Stimulated activated naive CD8-positive, alpha-beta T cell treated with anti-CD3 and anti-CD28 coated beads, Interleukin-15, Interleukin-2, amounts not matched to agents 100 ng/mL and 50 ng/mL, for 24 hours (primary cell): ENCODE results near the gene IDH3G.

Source experiments
- H3K27ac Mint-ChIP-seq: one replicate; pipeline ENCODE4 v1.8.0; 2021; ENCODE audit warnings: mild to moderate bottlenecking, mixed read lengths
- H3K27me3 Mint-ChIP-seq: one replicate; pipeline ENCODE4 v1.8.0; 2021; ENCODE audit warnings: mixed read lengths
- H3K36me3 Mint-ChIP-seq: one replicate; pipeline ENCODE4 v1.8.0; 2021; ENCODE audit warnings: low read depth, mixed read lengths
- H3K4me1 Mint-ChIP-seq: one replicate; pipeline ENCODE4 v1.8.0; 2021; ENCODE audit warnings: low read depth, mixed read lengths
- H3K4me3 Mint-ChIP-seq: one replicate; pipeline ENCODE4 v1.8.0; 2021; ENCODE audit warnings: mild to moderate bottlenecking, mixed read lengths
- H3K9me3 Mint-ChIP-seq: one replicate; pipeline ENCODE4 v1.8.0; 2021; ENCODE audit warnings: mixed read lengths

The IDH3G gene

DNA sequence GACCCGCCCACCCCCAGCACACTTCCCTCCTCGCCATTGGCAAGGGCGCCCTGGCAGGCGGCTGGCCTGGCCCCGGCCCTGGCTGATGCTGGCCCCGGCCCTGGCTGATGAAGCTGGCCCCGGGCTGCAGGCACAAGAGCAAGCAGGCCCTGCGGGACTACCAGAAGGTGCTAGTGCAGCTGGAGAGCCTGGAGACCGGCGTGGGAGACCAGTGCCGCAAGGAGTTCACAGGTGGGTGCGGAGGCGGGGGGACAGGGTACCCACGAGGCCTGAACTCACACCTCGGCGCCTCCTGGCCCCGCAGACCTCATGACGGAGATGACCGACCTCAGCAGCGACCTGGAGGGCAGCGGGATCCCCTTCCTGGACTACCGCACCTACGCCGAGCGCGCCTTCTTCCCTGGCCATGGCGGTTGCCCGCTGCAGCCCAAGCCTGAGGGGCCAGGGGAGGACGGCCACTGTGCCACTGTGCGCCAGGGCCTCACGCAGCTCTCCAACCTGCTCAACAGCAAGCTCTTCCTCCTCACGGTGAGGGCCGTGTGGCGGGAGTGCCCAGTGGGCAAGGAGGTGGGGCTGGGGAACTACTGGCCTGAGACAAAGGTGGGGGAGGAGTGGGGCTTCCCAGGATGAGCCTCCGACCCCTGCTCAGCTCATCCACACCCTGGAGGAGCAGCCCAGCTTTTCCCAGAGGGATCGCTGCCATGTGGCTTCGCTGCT lies 19.4 kb downstream of the IDH3G start:
- Mint-ChIP-seq H3K4me3 (no peak overlapping the region), H3K36me3 (no peaks in the 10 kb centered on the region), H3K9me3 (no peaks in the 10 kb centered on the region), H3K27ac (no peak overlapping the region), H3K4me1 (no peaks in the 10 kb centered on the region), H3K27me3 (no peaks in the 10 kb centered on the region)

DNA sequence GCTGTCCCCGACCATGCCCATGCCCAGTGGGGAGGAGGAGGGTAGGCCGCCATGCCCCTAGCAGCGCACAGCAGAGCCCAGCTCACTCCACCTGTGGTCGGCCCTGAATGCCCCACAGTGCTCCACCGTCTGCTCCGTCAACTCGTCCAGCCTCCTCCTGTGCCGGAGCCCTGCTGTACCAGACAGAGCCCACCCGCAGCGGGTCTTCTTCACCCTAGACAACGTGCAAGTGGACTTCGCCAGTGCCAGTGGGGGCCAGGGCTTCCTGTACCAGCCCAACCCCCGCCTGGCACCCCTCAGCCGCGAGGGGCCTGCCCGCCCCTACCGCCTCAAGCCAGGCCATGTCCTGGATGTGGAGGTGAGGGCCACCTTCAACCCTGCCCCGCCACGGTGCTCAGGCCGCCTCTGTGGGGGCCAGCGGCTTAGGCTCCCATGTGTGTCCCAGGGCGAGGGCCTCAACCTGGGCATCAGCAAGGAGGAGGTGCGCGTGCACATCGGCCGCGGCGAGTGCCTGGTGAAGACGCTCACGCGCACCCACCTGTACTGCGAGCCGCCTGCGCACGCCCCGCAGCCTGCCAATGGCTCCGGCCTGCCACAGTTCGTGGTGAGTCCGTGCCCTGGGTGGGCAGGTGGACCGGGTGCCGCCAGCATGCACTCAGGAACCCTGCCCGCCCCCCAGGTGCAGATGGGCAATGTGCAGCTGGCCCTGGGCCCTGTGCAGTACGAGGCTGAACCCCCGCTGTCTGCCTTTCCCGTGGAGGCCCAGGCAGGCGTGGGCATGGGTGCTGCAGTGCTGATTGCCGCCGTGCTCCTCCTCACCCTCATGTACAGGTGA lies 20.2 kb downstream of the IDH3G start:
- Mint-ChIP-seq H3K4me3 (no peak overlapping the region), H3K4me1 (no peaks in the 10 kb centered on the region), H3K9me3 (no peaks in the 10 kb centered on the region), H3K27me3 (no peaks in the 10 kb centered on the region), H3K36me3 (no peaks in the 10 kb centered on the region), H3K27ac (no peak overlapping the region)

DNA sequence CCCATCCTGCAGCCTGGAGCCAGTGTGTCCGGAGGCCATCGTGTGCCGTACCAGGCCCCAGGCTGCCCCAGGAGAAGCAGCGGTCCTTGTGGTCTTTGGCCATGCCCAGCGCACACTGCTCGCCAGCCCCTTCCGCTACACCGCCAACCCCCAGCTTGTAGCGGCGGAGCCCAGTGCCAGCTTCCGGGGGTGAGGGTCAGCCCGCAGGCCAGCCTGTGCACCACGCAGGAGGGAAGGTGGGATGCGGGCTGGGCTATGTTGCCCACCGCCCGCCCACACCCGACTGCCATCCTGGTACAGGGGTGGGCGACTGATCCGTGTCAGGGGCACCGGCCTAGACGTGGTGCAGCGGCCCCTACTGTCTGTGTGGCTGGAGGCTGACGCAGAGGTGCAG lies 21.0 kb downstream of the IDH3G start:
- Mint-ChIP-seq H3K4me3 (no peak overlapping the region), H3K27ac (no peak overlapping the region), H3K4me1 (peaks cover under 1% of the 10 kb centered on the region), H3K9me3 (no peaks in the 10 kb centered on the region), H3K27me3 (no peaks in the 10 kb centered on the region), H3K36me3 (no peaks in the 10 kb centered on the region)

DNA sequence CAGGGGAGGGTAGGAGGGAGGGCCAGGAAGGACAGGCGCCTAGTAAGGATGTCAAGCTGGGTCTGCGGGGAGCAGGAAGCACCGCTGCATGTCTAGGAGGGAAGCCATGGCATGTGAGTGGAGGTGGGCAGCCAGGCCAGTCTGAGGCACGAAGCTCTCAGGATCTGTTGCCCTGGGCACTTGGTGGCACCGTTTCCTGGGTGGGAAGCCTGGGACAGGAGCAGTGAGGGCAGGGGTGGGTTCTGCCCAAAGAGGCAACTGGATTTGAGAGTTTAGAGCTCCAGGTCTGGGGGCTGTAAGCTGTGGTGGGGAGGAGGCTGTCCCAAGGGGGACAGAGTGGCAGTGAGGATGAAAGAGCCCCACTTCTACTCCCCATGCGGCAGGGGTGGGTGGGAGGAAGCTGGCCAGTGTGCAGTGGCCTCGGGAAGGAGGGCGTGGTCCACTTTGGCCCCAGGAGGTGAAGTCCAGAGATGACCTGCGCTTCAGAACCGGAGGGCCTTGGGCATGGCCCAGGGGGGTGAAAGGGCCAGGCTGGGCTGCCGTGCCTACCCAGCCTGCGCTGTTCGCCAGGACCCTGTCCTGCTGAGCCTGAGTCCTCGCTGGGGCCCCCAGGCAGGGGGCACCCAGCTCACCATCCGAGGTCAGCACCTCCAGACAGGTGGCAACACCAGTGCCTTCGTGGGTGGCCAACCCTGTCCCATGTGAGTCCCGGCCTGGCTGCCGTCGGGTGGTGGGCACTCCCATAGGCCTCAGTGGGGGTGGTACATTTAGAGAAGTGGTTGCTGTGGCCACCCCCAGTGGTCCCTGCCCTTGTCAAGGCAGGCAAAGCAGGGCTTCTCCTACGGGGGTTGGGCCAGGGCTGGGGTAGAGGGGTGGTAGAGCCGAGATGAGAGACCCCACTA lies 21.6 kb downstream of the IDH3G start:
- Mint-ChIP-seq H3K4me3 (no peak overlapping the region), H3K27ac (no peak overlapping the region), H3K27me3 (no peaks in the 10 kb centered on the region), H3K9me3 (no peaks in the 10 kb centered on the region), H3K36me3 (no peaks in the 10 kb centered on the region), H3K4me1 (peaks cover 6% of the 10 kb centered on the region)

DNA sequence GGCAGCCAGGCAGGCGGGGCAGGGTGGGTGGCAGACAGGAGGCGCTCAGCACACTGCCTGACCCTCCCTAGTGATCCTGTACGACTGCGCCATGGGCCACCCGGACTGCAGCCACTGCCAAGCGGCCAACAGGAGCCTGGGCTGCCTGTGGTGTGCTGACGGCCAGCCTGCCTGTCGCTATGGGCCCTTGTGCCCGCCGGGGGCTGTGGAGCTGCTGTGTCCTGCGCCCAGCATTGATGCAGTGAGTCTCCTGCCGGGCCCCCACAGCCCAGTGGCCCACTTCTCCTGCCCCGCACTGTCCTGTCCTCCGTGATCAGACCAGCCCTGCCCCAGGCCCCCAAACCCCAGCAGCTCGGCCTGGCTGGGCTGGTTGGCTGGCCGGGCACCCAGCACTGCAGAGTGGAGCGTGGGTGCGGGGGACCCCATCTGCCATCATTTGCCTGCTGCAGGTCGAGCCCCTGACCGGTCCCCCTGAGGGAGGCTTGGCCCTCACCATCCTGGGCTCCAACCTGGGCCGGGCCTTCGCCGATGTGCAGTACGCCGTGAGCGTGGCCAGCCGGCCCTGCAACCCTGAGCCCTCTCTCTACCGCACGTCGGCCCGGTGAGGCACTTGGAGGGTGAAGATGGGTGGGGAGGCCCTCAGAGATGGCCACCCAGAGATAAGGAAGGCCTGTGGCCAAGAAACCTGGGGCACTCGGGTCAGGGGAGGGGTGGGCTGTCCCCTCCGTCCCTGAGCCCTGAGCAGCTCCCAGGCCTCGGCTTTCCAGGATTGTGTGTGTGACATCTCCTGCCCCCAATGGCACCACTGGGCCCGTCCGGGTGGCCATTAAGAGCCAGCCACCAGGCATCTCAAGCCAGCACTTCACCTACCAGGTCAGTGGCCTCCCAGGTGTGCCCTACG lies 22.5 kb downstream of the IDH3G start:
- peaks cover 9% of the 10 kb centered on the region for H3K4me1 Mint-ChIP-seq
- H3K36me3 Mint-ChIP-seq: no peaks in the 10 kb centered on the region
- H3K4me3 Mint-ChIP-seq: no peak overlapping the region
- no peaks in the 10 kb centered on the region for H3K27me3 Mint-ChIP-seq
- H3K9me3 Mint-ChIP-seq: no peaks in the 10 kb centered on the region
- H3K27ac Mint-ChIP-seq: no peak overlapping the region

DNA sequence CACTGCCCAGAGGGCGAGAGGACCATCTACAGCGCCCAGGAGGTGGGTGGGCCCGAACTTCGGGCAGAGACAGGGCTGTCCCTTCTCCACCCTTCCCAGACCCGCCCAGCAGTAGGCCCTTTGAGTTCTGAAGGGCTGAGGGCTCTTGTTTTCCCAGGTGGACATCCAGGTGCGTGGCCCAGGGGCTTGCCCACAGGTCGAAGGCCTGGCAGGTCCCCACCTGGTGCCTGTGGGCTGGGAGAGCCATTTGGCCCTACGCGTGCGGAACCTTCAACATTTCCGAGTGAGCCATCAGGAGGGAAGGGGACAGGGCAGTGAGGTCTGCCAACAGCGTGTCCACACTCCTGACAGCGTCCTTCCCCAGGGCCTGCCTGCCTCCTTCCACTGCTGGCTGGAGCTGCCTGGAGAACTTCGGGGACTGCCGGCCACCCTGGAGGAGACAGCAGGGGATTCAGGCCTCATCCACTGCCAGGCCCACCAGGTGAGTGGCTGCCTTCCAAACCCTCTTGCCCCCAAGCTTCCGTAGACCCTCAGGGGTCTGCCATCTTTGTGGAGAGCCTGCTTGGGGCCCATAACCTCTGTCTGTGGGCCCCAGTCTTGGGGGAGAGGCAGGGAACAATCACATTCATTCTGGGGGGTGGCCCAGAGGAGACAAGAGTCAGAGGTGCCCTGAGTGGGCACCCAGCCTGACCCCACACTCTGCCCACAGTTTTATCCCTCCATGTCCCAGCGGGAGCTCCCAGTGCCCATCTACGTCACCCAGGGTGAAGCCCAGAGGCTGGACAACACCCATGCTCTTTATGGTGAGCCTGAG lies 23.4 kb downstream of the IDH3G start:
- Mint-ChIP-seq H3K4me3 (no peak overlapping the region), H3K36me3 (no peaks in the 10 kb centered on the region), H3K4me1 (peaks cover 17% of the 10 kb centered on the region), H3K9me3 (no peaks in the 10 kb centered on the region), H3K27ac (no peak overlapping the region), H3K27me3 (no peaks in the 10 kb centered on the region)

DNA sequence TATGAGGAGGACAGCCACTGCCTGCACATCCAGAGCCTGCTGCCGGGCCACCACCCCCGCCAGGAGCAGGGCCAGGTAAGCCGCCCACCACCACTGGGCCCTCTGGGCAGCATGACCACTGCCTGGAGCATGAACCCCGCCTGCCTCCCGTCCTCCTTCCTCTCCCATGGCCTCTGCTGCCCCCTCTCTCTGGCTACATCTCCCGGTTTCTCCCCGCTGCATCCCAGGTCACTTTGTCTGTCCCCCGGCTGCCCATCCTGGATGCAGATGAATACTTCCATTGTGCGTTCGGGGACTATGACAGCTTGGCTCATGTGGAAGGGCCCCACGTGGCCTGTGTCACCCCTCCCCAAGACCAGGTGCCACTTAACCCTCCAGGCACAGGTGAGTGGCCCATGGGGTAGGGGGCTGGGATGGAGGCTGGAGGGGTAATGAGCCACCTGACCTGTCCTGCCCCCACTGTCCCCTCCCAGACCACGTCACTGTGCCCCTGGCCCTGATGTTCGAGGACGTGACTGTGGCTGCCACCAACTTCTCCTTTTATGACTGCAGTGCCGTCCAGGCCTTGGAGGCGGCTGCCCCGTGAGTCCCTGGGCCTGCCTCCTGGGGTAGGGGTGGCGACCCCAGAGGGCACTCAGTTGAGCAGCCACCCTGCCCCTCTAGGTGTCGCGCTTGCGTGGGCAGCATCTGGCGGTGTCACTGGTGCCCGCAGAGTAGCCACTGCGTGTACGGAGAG lies 24.1 kb downstream of the IDH3G start:
- Mint-ChIP-seq H3K4me3 (no peak overlapping the region), H3K4me1 (peaks cover 17% of the 10 kb centered on the region), H3K27me3 (no peaks in the 10 kb centered on the region), H3K9me3 (no peaks in the 10 kb centered on the region), H3K36me3 (no peaks in the 10 kb centered on the region), H3K27ac (no peak overlapping the region)

DNA sequence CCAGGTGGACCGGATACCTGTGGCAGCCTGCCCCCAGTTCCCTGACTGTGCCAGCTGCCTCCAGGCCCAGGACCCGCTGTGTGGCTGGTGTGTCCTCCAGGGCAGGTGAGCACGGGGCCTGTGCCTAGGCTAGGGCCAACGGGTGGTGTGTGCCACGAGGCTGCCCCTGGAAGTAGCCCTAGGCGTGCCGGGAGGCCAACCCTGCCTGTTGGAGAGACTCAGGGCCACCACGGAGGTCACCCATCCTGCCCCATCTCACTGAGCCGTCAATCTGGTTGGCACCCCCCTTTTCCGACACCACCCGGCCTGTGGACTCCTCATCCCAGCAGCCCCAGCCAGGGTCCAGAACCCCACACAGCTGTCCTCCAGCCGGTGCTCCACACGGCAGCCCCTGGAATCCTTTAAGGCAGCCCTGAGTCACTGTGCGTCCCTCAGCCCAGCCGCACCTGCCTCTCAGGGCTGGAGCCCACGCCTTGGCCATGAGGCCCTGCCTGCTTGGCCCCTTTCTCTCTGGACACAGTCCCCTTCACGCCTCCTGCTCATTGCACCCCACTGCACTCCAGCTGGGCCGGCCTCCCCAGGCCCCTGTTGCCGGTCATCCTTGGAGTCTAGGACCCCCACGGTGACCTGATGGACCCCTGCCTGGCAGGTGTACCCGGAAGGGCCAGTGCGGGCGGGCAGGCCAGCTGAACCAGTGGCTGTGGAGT lies 24.9 kb downstream of the IDH3G start:
- H3K4me1 Mint-ChIP-seq: peaks cover 17% of the 10 kb centered on the region
- no peaks in the 10 kb centered on the region for H3K27me3 Mint-ChIP-seq
- no peaks in the 10 kb centered on the region for H3K36me3 Mint-ChIP-seq
- no peak overlapping the region for H3K27ac Mint-ChIP-seq
- no peaks in the 10 kb centered on the region for H3K9me3 Mint-ChIP-seq
- H3K4me3 Mint-ChIP-seq: no peak overlapping the region

DNA sequence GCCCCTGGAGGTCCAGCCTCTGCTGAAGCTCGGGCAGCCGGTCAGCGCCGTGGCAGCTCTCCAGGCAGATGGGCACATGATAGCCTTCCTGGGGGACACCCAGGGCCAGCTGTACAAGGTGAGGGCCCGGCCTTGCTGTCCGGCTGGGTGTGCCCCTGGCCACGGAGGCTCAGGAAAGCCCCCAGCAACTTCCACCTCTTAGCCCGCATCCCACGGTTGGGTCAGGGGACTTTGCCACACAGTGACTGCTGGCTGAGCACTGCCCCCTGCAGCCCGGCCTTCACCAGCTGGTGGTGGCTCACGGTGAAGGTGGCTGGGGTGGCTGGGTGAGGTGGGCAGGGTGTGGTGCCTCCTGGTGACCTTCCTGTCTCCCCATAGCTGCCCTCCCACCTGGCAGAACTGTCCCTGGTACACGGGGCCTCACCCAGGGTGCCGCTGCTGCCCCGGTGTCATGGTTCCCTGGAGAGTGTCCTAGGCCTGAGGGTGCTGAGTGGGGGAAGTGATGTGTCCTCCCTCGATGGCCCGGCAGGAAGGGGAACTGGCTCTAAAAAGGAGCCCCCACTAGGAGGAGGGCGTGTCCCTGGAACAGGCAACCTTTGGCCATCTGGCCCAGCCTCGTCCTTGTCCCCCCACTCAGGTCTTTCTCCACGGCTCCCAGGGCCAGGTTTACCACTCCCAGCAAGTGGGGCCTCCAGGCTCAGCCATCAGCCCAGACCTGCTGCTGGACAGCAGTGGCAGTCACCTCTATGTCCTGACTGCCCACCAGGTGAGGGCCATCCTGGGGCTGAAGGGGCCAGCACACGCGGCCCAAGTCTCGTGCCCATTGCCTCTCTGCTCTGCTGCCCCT lies 25.6 kb downstream of the IDH3G start:
- Mint-ChIP-seq H3K27me3 (no peaks in the 10 kb centered on the region), H3K4me3 (no peak overlapping the region), H3K36me3 (no peaks in the 10 kb centered on the region), H3K4me1 (peaks cover 17% of the 10 kb centered on the region), H3K27ac (no peak overlapping the region), H3K9me3 (no peaks in the 10 kb centered on the region)

DNA sequence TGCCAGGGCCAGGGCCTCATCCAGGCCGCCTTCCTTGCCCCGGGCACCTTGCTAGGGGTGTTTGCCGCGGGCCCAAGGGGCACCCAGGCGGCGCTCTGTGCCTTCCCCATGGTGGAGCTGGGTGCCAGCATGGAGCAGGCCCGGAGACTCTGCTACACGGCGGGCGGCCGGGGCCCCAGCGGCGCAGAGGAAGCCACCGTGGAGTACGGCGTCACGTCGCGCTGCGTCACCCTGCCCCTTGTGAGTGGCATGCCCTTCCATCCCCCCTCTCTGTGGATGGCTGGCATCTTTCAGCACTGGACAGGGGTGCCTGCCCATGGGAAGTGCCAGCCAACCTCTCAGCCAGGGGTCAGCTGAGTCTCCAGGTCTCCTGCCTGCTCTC lies 26.5 kb downstream of the IDH3G start:
- Mint-ChIP-seq H3K4me1 (peaks cover 17% of the 10 kb centered on the region), H3K4me3 (no peak overlapping the region), H3K9me3 (no peaks in the 10 kb centered on the region), H3K36me3 (no peaks in the 10 kb centered on the region), H3K27ac (no peak overlapping the region), H3K27me3 (no peaks in the 10 kb centered on the region)

DNA sequence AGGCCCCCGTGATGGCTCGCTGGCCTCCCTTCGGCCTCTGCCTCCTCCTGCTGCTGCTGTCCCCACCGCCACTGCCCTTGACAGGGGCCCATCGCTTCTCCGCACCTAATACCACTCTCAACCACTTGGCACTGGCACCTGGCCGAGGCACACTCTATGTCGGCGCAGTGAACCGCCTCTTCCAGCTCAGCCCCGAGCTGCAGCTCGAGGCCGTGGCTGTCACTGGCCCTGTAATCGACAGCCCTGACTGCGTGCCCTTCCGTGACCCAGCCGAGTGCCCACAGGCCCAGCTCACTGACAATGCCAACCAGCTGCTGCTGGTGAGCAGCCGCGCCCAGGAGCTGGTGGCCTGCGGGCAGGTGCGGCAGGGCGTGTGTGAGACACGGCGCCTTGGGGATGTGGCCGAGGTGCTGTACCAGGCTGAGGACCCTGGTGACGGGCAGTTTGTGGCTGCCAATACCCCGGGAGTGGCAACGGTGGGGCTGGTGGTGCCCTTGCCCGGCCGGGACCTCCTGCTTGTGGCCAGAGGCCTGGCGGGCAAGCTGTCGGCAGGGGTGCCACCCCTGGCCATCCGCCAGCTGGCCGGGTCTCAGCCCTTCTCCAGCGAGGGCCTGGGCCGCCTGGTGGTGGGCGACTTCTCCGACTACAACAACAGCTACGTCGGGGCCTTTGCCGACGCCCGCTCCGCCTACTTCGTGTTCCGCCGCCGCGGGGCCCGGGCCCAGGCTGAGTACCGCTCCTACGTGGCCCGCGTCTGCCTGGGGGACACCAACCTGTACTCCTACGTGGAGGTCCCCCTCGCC lies 27.1 kb downstream of the IDH3G start:
- H3K27ac Mint-ChIP-seq: peak overlapping the region; percentile 21
- H3K9me3 Mint-ChIP-seq: no peaks in the 10 kb centered on the region
- H3K27me3 Mint-ChIP-seq: no peaks in the 10 kb centered on the region
- no peaks in the 10 kb centered on the region for H3K36me3 Mint-ChIP-seq
- no peak overlapping the region for H3K4me3 Mint-ChIP-seq
- H3K4me1 Mint-ChIP-seq: peaks cover 17% of the 10 kb centered on the region
